Peyer's patch (tissue), 4 donors: Measurements from ENCODE around the gene NOXA1.

Experiments used
- CTCF ChIP-seq, 6 experiments: fragments of 450-650 bp in 4 of 6; fragments of 200-600 bp in 2 of 6; sonication (generic) in 1 of 6; IDR thresholded peaks; one replicate each; pipeline ENCODE4 v1.5.1; 2017 to 2019; ENCODE audit warnings: antibody characterized with exemption in 6 of 6, mild to moderate bottlenecking in 3 of 6, moderate library complexity in 1 of 6
- POLR2A ChIP-seq, 2 donors: fragments of 450-650 bp; IDR thresholded peaks; one replicate each; pipeline ENCODE4 v1.5.1; 2017; ENCODE audit warnings: antibody characterized with exemption in 2 of 2, mild to moderate bottlenecking in 2 of 2, moderate library complexity in 2 of 2

GRCh38 chr9:137462396-137462985 lies 39.3 kb downstream of the NOXA1 start:
- no peak for TF ChIP-seq CTCF (IDR thresholded peaks at IDR 0.05)
- TF ChIP-seq POLR2A (IDR thresholded peaks at IDR 0.05) = no peak
